GM19023 (cell line): Measurements from ENCODE around the gene MBLAC1.

Experiments used
- ATAC-seq: cut with Tn5 transposase; IDR thresholded peaks from one replicate; pipeline ENCODE4 v1.9.1; 2021; ENCODE audit warnings: mild to moderate bottlenecking, moderate library complexity; ENCODE audit not compliant: unreplicated experiment

MBLAC1 gene

DNA sequence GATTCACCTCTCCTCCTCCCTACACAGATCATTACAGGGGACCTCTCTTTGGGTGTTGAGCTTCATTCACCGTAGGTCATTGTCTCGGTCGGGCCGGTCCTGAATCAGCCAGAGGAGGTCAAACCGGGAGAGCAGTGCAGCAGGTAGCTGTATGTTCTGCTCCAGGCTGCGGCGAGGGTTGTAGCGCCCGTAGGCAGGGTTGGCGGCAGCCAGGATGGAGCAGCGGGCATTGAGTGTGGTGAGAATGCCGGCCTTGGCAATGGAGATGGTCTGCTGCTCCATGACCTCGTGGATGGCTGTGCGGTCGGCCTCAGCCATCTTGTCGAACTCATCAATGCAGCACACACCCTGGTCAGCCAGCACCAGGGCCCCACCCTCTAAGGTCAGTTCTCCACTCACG, 31.1 kb upstream of the MBLAC1 start:
- no peak for ATAC-seq

DNA sequence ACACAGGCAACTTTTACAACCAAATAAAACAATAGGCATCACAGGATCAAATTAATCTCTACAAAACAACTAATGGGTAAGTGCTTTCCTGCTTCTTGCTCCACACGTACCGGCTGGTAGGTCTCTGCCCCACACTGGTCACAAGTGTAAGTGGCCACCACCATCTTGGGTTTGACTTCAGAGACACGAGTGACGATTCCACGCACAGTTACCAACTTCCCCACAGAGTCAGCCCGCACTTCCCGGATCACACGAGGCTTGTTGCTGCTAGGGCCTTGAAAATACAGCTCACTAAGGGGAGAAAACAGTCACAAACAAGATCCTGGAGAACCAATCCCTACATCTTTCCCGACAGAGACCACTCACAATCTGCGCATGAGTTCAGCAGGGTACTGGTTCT, 27.9 kb upstream of the MBLAC1 start:
- ATAC-seq, result no peak

DNA sequence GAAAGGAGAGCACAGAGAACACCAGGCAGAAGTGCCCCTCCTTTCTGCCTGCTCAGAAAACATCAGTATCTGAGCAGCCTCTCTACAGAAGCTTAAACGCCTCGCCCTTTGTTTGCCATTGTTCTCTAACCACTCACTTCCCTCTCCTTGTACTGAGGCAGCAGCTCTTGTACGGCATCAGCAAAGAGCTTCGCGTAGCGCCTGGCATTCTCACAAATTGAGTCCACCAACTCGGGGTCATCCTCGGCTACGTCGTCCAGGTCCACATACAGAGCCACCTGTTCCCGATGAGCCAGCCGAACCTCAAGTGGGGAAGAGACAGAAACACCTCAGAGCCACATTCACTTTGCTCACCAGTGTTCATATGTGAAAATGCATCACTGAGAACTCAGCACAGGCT, 27.3 kb upstream of the MBLAC1 start:
- no peak for ATAC-seq

DNA sequence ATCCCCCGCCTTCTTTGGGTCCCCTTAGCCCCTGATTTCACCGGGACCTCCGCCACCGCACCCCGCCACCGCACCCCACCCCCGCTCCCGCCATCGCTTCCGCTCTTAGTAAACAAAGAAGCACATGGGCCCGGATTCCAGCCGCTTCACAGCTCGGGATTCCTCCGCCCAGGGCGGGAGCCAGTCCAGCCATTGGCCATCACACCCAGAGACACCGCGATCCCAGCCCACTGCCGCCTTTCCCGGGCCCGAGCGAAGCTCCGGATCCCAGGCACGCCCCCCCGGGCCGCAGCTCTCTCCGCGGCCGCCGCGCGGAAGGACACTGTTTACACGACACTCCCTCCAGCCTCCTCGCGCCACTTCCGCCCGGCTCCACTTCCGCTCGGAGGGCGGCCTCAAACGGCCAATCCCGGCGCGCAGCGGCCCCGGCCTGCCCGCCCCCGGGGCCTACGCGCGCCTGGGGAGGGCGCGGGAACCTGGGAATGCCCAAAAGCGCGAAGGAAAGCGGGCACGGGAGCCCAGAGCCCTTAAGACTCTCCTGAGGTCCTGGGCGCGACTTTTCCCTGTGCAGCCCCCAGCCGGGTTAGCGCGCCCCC, 26.2 kb upstream of the MBLAC1 start:
- ATAC-seq, result peak; percentile 68

DNA sequence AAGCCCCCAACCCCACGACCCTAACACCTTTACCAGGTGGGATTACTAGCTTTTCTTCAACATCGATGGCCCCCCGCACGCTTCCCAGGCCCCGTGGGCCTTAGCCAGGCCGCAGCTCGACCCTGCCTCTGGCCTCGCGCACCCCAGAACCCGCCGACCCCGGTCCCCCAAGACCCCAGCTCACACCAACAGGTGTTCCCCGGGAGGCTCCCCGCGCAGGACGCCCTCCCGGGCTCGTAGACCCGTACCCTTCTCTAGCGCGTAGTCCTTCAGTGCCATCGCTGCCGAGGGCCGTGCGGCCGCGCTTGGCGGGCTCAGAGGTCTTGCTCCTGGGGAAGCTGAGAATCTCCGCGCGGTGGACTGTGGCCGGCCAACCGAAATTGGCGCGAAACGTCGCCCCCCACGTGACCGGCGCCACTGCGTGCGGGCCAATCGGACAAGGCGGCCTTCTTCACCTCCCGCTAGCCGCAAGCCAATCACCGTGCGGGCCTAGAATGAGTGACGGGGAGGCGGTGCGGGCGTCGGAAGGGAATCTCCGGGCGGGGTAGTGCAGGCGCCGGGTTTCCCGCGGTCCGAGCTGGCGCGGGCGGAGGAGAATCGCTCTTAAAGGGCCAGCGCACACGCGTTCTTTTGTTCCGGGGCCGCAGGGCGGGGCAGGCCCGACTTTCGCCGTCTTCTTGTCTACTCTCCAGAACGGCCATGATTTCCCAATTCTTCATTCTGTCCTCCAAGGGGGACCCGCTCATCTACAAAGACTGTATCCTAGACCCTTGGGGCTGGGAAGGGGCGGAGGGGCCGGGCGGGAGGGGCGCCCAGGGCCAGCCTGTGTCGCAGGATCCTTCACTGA, 25.5 kb upstream of the MBLAC1 start, which contains the start of the genes AP4M1 and MCM7:
Gene AP4M1, plus strand, starts transcription at position 628 of the 847 bp plus-strand sequence. Its CDS starts 72 bp downstream, at position 700.
Gene MCM7, minus strand, starts transcription at position 382 of the 847 bp plus-strand sequence. Its CDS starts 103 bp downstream, at position 279.
- ATAC-seq, result peak; percentile 84

DNA sequence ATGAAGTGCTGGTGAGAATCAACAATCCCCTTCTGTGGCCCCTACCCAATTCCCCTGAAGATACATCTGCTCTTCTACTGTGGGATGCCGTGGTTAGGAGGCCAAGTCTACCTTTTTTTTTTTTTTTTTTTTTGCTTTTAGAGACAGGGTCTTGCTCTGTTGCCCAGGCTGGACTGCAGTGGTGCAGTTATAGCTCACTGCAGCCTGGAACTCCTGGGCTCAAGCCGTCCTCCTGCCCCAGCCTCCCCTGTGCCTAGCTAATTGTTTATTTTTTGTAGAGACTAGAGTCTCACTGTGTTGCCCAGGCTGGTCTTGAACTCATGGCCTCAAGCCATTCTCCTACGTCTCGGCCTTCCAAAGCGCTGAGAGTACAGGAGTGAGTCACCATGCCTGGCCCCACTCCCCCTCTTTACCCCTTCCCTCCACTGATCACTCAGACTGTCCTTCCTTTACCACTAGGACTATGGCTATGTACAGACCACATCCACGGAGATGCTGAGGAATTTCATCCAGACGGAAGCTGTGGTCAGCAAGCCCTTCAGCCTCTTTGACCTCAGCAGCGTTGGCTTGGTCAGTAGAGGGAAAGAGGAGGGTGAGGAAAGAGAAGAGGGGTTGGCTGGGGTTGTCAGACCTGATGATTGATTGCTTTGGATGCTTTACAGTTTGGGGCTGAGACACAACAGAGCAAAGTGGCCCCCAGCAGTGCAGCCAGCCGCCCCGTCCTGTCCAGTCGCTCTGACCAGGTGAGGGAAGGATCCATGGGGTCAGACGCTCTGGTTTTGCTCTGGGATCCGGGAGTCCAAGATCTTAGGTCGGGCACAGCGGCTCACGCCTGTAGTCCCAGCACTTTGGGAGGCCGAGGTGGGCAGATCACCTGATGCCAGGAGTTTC, 23.6 kb upstream of the MBLAC1 start:
- ATAC-seq, result no peak

DNA sequence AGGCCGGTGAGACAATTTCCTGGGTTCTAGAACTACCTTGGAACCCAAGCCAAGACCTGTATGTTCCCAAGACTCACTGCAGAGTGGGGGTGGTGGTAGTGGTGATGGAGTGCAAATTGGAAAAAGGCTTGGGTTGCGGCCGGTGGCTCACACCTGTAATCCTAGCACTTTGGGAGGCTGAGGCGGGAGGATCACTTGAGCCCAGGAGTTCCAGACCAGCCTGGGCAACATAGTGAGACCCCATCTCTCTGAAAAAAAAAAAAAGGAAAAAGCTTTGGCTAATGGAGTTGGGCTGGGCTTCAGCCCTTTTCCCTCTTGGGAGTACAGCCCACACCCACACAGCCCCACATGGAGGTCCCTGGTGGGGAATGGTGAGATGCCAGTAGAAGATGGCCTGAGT, 21.2 kb upstream of the MBLAC1 start:
- no peak for ATAC-seq

DNA sequence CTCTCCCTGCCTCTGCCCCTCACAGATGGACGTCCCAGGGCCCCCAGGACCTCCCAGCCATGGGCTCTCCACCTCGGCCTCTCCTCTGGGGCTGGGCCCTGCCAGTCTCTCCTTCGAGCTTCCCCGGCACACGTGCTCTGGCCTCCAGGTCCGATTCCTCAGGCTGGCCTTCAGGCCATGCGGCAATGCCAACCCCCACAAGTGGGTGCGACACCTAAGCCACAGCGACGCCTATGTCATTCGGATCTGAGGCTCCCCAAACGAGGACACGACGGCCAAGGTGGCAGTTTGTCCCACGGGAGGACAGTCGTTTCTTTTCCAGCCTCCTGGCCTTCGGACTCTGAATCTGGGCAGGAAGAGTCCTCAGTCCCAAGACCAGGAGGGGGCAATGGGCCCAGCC, 20.1 kb upstream of the MBLAC1 start:
- ATAC-seq, result no peak

DNA sequence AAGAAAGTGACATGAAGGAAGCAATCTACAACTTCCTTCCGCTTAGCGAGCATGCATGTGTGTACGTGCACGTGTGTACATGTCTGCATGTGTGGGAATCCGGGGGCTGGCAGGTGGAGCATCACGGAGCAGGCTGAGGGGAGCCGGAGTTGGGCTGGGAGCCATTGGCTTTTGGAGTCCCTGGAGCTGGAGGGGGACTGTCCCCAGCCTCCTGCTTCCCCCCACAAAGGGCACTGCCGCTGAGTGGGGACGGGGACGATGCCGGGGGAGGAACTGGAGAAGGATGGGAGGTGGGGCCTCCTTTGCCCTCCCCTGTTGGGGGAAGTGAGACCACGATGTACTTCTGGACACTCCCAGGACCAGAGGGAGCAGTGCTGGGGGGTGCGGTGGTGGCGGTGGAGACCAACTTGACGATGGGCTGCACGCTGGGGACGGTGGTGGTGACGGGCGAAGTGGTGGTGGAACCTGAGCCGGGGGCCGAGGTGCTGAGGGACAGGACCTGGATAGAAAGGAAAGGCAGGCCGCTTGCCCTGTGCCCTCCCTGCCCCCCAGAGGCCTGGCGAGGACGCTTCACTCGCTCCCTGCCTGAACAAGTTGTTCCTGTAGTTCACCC, 19.5 kb upstream of the MBLAC1 start:
- no peak for ATAC-seq

DNA sequence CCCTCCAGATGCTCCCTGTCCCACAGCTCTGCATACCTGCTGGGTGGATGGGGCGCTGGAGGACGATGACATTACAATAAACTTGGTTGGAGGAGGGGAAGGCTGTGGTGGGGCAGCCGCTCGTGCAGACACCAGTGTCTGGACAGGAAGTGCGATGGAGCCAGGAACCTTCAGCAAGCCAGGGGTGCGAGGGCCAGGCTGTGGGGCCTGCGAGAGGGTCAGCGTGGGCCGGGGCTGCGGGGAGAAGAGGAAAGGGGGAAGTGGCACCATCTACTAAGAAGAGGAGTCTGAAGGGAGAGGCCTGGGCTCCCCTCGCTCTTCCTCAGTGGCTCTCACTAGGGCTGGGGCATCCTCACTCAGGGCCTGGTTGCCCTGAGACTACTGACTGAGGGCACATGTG, 18.9 kb upstream of the MBLAC1 start:
- no peak for ATAC-seq

DNA sequence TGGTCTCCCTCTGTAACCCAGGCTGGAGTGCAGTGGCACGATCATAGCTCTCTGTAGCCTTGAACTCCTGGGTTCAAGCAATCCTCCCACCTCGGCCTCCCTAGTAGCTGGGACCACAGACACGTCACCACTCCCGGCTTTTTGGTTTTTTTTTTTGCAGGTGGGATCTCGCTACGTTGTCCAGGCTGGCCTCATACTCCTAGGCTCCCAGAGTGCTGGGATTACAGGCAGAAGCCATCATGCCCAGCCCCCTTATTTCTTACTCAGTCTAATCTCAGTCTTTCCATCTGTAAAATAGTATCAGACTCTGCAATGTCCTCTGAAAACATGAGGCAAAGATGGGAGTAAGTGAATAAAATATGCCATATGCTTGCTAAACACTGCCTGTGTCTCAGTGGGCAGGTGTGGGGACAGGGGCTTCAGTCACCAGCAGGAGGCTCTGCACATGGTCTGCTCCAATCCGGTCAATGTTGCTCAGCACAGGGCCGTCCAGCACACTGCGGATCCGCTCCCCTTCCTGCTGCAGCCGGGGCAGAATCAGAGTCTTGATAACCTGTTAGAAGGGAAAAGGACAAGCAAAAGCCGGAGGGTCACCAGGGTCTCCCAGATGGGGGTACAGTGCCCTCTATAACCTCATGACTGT, 17.1 kb upstream of the MBLAC1 start:
- no peak for ATAC-seq

DNA sequence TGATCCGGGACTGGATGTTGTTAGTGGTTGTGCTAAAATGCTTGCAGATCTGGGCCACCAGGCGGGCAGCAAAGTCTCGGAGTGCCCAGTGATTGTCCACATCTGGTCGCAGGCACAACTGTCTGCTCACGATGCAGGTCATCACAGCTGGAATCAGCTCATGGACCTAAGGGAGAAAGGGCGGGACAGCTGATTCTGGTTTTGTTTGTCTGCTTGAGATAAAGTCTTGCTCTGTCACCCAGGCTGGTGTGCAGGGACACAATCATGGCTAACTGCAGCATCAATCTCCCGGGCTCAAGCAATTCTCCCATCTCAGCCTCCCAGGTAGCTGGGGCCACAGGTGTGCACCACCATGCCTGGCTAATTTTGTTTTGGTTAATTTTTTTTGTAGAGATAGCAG, 15.6 kb upstream of the MBLAC1 start:
- no peak for ATAC-seq

DNA sequence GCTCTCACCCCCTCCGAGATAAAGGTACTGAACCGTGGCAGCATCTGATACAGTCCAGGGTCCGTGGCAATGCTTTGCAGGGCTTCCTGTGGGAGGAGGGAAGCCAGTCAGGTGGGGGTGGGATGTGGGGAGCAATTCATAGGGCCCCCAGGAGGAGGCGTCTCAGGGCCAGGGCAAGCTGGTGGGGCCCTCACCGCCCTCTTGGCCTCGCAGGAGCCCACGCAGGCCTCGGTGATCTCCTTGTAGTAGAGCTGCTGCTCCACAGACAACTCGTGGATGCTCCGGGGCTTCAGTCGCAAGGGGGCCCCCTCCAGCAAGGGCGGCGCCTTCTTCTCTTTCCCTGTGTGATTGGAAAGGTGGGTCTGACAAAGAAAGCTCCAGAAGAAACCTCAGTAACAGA, 14.9 kb upstream of the MBLAC1 start:
- ATAC-seq, result no peak

DNA sequence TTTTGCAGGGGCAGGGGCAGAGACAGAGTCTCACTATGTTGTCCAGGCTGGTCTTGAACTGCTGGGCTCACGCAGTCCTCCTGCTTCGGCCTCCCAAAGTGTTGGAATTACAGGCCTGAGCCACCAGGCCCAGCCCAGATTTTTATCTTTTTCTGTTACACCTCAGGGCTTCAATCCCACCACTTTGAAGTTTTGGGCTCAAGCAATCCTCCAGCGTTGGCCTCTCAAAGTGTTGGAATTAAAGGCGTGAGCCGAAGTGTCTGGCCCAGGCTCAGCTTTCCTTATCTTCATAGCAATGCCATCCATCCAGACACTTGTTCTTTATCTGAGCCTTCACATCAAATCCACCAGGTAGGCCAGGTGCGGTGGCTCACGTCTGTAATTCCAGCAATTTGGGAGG, 11.7 kb upstream of the MBLAC1 start:
- ATAC-seq, result no peak

DNA sequence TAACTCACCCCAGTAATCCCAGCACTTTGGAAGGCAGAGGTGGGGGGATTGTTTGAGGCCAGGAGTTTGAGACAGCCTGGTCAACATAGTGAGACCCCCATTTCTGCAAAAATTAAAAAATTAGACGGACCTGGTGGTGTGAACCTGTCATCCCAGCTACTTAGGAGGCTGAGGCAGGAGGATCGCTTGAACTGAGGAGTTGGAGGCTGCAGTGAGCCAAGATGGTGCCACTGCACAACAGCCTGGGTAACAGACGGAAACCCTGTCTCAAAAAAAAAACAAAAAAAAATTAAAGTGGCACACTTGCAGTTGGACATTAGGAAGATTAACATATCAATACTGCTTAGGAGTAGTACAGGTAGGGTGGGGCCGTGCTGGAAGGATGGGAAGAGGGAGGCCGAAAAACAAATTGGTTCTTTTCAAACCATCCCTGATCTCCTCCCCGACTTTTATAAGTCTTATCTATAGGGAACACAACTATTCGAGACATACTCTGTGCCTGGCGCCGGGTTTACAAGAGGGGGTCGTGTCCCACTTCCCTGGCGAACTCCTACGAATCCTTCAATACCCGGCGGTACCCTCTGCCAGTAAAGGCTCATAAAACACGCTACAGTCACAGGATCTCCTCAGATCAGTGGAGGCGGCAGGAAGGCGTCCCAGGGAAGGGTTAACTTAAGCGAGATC, 8.2 kb upstream of the MBLAC1 start:
- ATAC-seq, result no peak

DNA sequence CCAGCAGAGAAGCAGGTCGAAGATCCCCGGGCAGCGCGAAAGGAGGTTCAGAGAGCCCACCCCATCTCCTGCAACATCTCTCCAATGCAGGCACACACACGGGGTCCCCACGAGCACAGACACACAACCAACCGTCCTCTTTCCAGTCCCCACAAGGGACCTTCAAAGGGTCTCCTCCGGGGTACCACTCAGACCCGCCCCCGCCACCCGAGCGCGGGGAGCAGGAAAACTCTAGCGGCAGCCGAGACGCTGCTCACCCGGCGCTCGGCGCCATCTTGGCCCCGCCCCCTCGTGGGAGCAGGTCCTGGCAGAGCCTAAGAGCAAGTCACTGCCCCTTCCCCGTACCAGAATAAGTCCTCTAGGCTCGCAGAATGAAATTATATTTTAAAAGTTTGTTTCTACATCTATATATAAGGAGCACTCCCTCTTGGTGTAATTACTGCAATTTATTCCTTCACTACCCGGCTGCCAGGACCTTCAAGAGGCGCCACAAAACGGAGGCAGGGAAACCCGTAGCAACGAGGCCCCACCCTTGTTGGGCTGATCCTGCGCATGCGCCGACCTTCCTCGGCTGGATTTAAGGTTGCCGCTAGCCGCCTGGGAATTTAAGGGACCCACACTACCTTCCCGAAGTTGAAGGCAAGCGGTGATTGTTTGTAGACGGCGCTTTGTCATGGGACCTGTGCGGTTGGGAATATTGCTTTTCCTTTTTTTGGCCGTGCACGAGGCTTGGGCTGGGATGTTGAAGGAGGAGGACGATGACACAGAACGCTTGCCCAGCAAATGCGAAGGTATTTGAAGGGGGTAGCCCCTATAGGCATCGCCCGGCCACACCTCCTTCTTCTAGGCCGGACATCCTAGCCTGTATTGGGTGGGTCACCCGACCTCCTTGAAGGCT, 7.4 kb upstream of the MBLAC1 start, which contains the start of the genes CNPY4 and TAF6:
Gene CNPY4, plus strand, starts transcription at position 563 of the 898 bp plus-strand sequence. Its CDS starts 111 bp downstream, at position 674.
Gene TAF6, minus strand, starts transcription at position 287 of the 898 bp plus-strand sequence. CDS start 5,149 bp downstream, outside the sequence.
- ATAC-seq, result peak; percentile 70

DNA sequence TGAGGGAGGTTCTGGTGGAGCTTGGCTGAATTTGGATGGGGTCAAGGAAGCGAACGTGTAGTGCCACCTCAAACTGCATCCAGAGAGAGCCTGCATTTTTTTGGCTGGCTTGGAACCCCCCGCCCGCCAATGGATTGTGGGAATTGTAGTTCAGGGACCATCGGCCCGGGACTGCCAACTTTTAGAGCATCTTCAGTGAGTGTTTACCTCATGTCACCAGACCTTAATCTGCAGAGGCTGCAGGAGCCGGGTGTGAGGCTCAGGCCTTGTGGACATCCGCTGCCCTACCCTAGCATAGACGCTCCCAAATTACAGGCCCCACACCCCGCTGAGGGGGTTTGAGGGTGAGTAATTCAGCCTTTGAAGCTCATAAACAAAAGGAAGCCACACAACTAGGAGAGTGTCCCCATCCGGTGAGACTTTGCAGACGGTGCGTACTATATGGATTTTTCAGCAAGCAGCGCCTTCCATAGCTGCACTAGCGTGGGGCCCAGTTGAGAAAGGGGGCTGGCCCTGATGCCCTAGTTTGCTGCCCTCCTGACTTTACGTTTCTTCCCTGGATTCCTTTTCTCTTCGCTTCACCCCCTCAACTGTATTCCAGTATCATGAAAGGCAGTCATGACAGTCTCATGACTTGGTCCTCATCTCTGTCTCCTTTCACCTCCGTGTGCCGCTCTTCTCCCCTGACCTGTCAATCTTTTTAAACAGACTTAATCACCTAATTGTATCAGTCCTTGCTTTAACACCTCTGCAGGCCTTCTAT, 6.6 kb upstream of the MBLAC1 start:
- peak; percentile 29 for ATAC-seq

DNA sequence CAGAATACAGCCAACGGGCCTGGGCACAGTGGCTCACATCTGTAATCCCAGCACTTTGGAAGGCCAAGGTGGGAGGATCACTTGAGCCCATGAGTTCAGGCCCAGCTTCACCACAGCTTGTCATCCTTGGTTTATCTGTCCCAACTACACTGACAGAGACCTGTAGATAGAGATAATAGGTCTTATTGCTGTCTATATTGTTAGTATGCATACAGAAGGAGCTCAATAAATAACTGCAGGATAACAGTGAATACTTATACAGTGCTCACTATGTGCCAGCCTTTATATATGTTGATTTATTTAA, 6.1 kb upstream of the MBLAC1 start:
- ATAC-seq, result no peak
